Measurements from ENCODE around the gene DEDD. TPM values are rescaled to one million over a fixed set of nuclear protein-coding genes. Genes with fewer than 3 reads are reported as not detected.

DEDD gene
- polyA plus RNA-seq, 2 of the 4 experiments (the other 2 are of a cell fraction), result 25.3 to 38.4 TPM

DNA sequence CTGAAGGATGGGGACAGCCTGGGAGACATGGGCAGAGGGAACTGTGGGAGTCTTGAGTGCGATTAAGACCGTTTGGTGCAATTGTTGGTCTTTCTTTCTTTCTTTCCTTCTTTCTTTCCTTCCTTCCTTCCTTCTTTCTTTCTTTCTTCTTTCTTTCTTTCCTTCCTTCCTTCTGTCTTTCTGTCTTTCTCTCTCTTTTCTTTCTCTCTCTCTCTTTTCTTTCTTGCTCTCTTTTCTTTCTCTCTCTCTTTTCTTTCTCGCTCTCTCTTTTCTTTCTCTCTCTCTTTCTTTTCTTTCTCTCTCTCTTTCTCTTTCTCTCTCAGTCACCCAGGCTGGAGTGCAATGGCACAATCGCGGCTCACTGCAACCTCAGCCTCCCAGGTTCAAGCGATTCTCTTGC, 37.2 kb downstream of the DEDD start:
- ChIA-PET POLR2A (no interaction called here), CTCF (interaction anchor here (1.9 to 9.7 kb wide), 7 partner anchors 11 to 98 kb away, joined by 5 to 319 read pairs (median 42); partner anchors contain the start of genes ARHGAP30, F11R, NECTIN4 and USF1)
- no peaks in the 10 kb centered on the region for H3K9me3 ChIP-seq
- DNase-seq (ENCODE audit: low read depth in 1 of 2, low spot score in 1 of 2), result no peak
- no peak for FAIRE-seq
- no peak overlapping the region for H3K4me2 ChIP-seq
- H3K4me3 ChIP-seq, result no peak overlapping the region
- no peak for ATAC-seq
- H3K4me1 ChIP-seq, result peaks cover 24% of the 10 kb centered on the region
- TF ChIP-seq RFX5 (IDR thresholded peaks at IDR 0.05) (no peak), FOSB (CRISPR knock-in tag; IDR thresholded peaks at IDR 0.05) (no peak), CHD2 (IDR thresholded peaks at IDR 0.05; ENCODE audit: low read length, partially characterized antibody) (no peak), RCOR1 (IDR thresholded peaks at IDR 0.05; ENCODE audit: low read depth, low read length) (no peak), RNF2 (IDR thresholded peaks at IDR 0.05; ENCODE audit: borderline replicate concordance, low read depth) (no peak), HEYL (CRISPR knock-in tag; IDR thresholded peaks at IDR 0.05) (no peak), EP300 (IDR thresholded peaks at IDR 0.05) (no peak), ELK1 (IDR thresholded peaks at IDR 0.05; ENCODE audit: low read depth, low read length) (no peak), BHLHE40 (IDR thresholded peaks at IDR 0.05; ENCODE audit: low read depth, low read length) (no peak), TFCP2L1 (CRISPR knock-in tag; IDR thresholded peaks at IDR 0.05) (no peak), KDM5A (IDR thresholded peaks at IDR 0.05) (no peak), CBX2 (IDR thresholded peaks at IDR 0.05; ENCODE audit: borderline replicate concordance, low read depth) (no peak), JUNB (IDR thresholded peaks at IDR 0.05) (no peak)
- 86% methylated on average over 6 of the region's 6 CpGs for WGBS (ENCODE audit: missing lambda C conversion rate)
- H3K27ac ChIP-seq, result no peak overlapping the region

GRCh38 chr1:161094481-161094880, 38.0 kb downstream of the DEDD start:
- Histone ChIP-seq H3K9me3 (no peaks in the 10 kb centered on the region), H3K4me3 (no peak overlapping the region), H3K4me2 (no peak overlapping the region), H3K27ac (no peak overlapping the region), H3K4me1 (peaks cover 24% of the 10 kb centered on the region)
- DNase-seq (ENCODE audit: low read depth in 1 of 2, low spot score in 1 of 2) (no peak), ATAC-seq (no peak), FAIRE-seq (no peak)
- ChIA-PET POLR2A (no interaction called here), CTCF (interaction anchor here (1.9 to 9.7 kb wide), 4 partner anchors 10 to 97 kb away, joined by 5 to 319 read pairs (median 172); partner anchors contain the start of genes ARHGAP30 and NECTIN4)
- TF ChIP-seq EP300 (IDR thresholded peaks at IDR 0.05) (no peak), SREBF2 (IDR thresholded peaks at IDR 0.05) (no peak), CBX2 (IDR thresholded peaks at IDR 0.05; ENCODE audit: borderline replicate concordance, low read depth) (no peak), KDM1A (IDR thresholded peaks at IDR 0.05; ENCODE audit: low read depth) (no peak), EHF (CRISPR knock-in tag; IDR thresholded peaks at IDR 0.05) (no peak), RFX5 (IDR thresholded peaks at IDR 0.05) (no peak), TFCP2L1 (CRISPR knock-in tag; IDR thresholded peaks at IDR 0.05) (no peak), NFE2L2 (conservative IDR thresholded peaks at IDR 0.05; ENCODE audit: low read length) (no peak), ATOH8 (CRISPR knock-in tag; IDR thresholded peaks at IDR 0.05; ENCODE audit: low read depth) (no peak), POLR2A (IDR thresholded peaks at IDR 0.05; ENCODE audit: low read length) (no peak), NPAS2 (CRISPR knock-in tag; IDR thresholded peaks at IDR 0.05; ENCODE audit: borderline replicate concordance) (no peak)
- TF ChIP-seq, protein P1, sequence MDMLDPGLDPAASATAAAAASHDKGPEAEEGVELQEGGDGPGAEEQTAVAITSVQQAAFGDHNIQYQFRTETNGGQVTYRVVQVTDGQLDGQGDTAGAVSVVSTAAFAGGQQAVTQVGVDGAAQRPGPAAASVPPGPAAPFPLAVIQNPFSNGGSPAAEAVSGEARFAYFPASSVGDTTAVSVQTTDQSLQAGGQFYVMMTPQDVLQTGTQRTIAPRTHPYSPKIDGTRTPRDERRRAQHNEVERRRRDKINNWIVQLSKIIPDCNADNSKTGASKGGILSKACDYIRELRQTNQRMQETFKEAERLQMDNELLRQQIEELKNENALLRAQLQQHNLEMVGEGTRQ (IDR thresholded peaks at IDR 0.05), result no peak
- TF ChIP-seq, protein P2, sequence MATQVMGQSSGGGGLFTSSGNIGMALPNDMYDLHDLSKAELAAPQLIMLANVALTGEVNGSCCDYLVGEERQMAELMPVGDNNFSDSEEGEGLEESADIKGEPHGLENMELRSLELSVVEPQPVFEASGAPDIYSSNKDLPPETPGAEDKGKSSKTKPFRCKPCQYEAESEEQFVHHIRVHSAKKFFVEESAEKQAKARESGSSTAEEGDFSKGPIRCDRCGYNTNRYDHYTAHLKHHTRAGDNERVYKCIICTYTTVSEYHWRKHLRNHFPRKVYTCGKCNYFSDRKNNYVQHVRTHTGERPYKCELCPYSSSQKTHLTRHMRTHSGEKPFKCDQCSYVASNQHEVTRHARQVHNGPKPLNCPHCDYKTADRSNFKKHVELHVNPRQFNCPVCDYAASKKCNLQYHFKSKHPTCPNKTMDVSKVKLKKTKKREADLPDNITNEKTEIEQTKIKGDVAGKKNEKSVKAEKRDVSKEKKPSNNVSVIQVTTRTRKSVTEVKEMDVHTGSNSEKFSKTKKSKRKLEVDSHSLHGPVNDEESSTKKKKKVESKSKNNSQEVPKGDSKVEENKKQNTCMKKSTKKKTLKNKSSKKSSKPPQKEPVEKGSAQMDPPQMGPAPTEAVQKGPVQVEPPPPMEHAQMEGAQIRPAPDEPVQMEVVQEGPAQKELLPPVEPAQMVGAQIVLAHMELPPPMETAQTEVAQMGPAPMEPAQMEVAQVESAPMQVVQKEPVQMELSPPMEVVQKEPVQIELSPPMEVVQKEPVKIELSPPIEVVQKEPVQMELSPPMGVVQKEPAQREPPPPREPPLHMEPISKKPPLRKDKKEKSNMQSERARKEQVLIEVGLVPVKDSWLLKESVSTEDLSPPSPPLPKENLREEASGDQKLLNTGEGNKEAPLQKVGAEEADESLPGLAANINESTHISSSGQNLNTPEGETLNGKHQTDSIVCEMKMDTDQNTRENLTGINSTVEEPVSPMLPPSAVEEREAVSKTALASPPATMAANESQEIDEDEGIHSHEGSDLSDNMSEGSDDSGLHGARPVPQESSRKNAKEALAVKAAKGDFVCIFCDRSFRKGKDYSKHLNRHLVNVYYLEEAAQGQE (IDR thresholded peaks at IDR 0.05), result no peak
- 90% methylated on average over 14 of the region's 14 CpGs for WGBS (ENCODE audit: missing lambda C conversion rate)

Measured in A549 (cell line).